ENCODE data around the gene IL17RE.
A peak's percentile ranks its signal among the peaks of the same experiment; 100 is the strongest.

- TF ChIP-seq CTCF (IDR thresholded peaks at IDR 0.05) (no peak), POLR2A (IDR thresholded peaks at IDR 0.05) (peak in 1 of 2 donors; percentile 79)
These were observed 12.2 kb upstream of the IL17RE start, which contains the start of gene JAGN1 for GRCh38 chr3:9890249-9891071.
